GM11168 (cell line): ENCODE results near the gene SELE.
"Not testable (repeated sequence)": the region's sequence is repeated elsewhere in the genome, so short reads cannot be mapped to it uniquely, and the experiment has no call there.

Experiments
- in situ Hi-C: fragments of 300-500 bp; cut with MboI; formaldehyde crosslinking; loops from one replicate; pipeline ENCODE4 v1.12.0; 2022; ENCODE audit warnings: low sequenced_read_pairs; ENCODE audit not compliant: unreplicated experiment

Gene SELE

DNA sequence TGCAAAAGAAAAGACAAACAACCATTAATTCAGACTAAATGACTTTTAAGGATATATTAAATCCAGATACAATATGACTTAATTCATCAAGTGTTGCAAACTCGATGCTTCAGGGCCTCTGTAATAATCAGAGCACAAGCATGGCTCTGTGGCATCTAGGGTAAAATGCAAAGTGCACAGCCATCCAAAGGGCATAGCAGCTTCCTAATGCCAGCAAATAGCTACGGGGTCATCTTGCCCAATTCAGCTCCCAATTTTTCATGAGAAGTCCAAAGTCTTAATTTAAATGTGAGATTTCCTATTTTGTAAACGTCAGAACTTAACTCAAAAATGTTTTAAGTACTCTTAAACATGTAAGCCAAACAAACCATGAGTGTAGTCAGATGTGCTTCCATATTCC is 7.9 kb downstream of the SELE start:
- in situ Hi-C loops: no loop called here

- in situ Hi-C loops: no loop called here
Measured at GRCh38 chr1:169724168-169724567, 9.7 kb downstream of the SELE start.

GRCh38 chr1:169723763-169724162 is 10.1 kb downstream of the SELE start:
- in situ Hi-C loops: no loop called here

GRCh38 chr1:169722779-169723178 is 11.1 kb downstream of the SELE start:
- in situ Hi-C loops: no loop called here

- in situ Hi-C loops: not testable (repeated sequence)
Measured at GRCh38 chr1:169715100-169715499, 18.8 kb downstream of the SELE start.

DNA sequence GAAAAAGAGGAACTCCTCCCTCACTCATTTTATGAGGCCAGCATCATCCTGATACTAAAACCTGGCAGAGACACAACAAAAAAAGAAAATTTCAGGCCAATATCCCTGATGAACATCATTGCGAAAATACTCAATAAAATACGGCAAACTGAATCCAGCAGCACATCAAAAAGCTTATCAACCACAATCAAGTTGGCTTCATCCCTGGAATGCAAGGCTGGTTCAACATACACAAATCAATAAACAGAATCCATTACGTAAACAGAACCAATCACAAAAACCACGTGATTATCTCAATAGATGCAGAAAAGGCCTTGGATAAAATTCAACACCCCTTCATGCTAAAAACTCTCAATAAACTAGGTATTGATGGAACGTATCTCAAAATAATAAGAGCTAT is 20.8 kb downstream of the SELE start:
- in situ Hi-C loops: loop anchor here (5.0 kb wide), 1 partner anchor 111 kb away; no protein-coding TSS in a partner anchor

DNA sequence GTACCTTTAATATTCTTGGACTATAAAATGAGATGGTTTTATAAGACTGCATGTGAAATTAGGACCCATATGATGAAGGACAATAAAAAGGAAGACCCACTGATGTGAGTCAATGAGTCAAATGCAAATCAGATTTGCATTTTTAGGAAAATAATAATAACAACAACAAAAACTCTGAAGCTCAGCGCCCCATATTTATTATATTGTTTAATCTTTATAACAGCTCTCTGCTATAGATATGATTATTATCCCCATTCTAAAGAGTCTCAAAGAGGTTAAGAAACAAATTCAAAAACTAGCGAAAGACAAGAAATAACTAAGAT is 21.6 kb downstream of the SELE start:
- in situ Hi-C loops: loop anchor here (5.0 kb wide), 1 partner anchor 110 kb away; no protein-coding TSS in a partner anchor

DNA sequence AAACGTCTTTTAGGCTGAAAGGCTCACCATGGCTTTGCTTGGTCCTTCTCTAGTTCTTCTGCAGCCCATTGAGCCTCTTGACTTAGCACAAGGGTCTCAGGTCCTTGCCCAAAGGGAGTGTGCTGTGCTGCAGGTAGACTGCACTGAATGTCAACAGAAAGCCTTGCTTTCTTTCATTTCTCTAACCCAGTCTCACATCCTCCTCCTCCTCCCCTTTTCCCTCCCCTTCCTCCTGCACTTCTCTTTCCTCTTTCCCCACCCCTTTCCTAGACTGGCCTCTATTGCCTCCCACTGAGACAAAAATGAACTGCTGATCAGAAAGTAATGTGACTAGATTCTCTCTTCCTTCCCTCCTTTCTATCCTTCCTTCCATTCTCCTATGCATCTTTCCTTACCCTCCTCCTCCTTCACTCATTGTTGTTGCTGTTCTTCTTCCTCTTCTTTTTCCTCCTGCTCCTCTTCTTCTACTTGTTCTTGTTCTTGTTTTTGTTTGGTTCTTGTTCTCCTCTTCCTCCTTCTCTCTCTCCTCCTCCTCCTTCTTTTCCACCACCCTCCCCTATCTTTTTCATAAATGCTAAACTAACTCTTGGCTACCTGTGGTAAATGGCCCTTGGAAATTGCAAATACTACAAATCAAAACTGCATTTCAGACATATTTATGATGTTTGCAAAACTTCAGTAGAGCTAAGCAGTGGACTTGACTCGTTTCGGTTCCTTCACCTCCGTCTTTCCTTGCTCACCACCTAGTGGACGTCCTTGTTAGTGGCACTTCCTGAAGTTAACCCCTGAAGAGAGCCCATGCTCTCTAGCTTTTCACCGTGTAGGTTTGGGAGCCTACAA is 22.2 kb downstream of the SELE start, which contains the start of gene SELL:
Gene SELL, minus strand, starts transcription at position 152 of the 840 bp plus-strand sequence. Its CDS starts 122 bp downstream, at position 30.
- in situ Hi-C loops: loop anchor here (5.0 kb wide), 1 partner anchor 109 kb away; no protein-coding TSS in a partner anchor

- in situ Hi-C loops: no loop called here
Measured at GRCh38 chr1:169708647-169709046, 25.2 kb downstream of the SELE start.

DNA sequence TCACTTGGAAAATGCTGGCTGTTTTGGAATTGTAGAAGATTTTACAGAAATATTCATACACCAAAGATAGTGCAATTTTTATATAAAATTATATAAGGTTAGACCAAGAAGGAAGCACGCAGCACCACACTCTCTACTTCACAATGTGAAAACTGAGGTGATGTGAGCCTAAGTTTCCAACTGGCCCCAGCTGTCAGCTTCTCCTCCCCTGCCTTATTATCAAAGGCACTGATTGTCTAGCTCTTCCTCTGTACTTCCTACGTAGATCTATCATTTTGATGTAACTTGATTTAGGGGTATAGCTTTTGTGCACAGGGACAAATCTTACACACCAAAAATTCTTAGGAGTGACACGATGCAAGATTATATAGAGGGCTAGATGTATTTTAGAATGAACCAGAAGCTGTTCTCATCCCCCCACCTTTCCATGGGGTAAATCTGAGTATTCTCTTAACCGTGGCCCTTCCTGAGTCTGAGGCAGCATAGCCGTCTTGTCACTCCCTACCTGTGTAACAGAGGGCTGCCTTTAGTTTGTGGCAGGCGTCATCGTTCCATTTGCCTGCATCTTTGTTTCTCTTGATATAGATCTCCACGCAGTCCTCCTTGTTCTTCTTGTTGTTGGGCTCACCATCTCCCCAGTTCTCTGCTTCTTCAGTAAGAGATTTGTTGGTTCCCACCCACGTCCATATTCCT is 25.8 kb downstream of the SELE start:
- in situ Hi-C loops: no loop called here

DNA sequence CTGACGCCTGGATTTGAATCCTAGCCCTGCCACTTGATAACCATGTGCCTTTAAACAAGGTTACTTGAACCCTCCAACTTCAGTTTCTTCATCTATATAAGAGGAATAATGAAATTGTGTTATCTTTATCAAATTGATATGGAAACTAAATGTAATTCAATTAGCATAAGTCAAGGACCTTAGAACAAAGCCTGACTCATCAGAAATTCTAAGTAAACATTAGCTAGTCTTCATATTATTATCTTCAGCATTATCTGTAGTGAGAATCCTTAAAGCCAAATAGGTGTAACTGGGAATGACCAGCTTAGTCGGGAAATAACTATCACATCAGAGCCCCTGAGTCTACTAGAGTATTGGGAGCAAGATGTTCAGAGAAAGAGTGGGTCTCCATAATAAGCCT is 29.1 kb downstream of the SELE start:
- in situ Hi-C loops: no loop called here

DNA sequence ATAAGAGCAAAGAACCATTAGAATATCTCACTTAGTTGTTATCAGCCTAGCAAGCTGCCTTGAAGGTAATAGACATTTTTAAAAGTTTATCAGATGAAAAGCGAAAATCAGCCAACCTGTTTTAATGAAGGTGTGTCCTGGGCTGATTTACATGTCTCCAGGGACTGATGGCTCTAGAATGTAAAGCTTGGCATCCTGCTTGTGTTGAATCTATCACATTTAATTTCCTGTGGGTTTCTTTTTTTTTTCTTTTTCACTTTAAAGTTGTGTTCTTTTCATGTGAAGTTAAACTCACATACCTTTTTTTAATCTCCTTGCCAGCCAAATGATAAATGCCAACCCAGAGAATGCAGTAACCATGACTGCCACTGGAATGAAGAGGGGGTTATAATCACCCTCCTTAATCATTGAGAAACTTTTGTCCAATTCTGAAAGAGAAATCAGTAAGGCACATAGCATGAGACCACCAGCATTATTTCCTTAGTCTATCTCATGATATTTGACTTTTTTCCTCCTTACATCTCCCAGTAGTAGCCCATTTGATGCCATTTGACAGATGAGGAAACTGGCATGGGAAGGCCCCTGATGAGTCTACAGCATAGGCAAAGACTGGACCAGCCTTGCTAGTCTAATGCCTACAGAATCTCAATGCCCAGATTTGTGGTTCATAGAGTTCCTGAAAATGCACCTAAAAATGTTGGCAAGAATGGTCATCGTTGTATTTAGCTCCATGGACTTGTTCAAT is 32.4 kb downstream of the SELE start:
- in situ Hi-C loops: no loop called here

- in situ Hi-C loops: no loop called here
Measured at GRCh38 chr1:169699707-169700106, 34.2 kb downstream of the SELE start.

- in situ Hi-C loops: no loop called here
Measured at GRCh38 chr1:169698976-169699375, 34.9 kb downstream of the SELE start.

DNA sequence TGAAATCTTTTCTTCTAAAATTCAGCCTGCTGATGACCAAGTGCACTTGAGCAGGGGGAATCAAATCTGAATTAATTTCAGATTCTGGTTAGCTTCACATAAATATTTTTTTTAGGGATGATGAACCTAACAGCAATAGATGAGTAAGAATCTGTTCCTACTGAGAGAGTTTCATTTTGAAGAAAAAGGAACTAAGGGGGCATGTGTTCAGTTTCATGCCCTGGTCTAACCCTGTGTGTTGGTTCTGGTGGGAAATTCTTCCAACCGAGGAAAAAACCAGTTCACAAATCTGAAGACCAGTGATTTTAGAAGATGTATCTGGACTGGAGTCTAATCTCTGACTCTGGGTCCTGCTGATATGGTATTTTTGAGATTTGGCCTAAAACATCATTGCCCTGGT is 36.1 kb downstream of the SELE start:
- in situ Hi-C loops: no loop called here

DNA sequence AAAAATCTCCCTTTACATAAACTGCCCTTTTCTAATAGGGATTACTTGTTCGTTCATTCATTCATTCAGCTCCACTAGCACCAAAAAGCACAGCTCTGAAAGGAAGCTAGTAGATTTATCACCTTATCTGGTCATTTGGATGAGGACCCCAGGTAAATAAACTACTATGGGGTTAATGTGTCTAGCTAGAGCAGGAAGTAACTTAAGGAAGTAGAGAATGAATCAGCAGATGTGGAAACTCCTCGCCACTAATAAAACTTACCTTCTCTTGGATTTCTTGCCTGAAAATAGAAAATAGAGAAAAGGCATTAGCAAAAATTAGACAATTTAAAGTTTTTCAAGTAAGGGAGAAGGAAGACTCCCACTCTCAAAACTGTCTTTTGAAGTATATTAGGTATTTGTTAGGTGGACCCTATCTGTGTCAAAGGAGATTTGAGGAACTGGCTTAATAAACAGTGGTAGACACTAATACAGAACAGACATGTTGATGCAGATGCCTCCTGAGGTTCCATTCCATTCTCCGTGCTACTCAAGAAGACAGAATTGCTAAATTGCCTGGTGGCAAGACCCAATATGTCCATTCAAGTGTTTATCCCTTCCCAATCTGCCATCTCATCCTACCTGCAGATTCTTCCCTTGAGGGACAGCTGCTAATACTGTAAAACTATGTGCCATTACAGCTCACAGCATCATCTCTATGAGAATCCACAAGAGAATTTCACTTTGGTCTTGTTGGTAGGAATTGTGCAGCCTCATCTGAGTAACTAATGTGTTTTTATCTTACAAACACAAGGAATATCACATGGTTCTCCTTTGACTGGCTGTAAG is 37.4 kb downstream of the SELE start:
- in situ Hi-C loops: no loop called here

DNA sequence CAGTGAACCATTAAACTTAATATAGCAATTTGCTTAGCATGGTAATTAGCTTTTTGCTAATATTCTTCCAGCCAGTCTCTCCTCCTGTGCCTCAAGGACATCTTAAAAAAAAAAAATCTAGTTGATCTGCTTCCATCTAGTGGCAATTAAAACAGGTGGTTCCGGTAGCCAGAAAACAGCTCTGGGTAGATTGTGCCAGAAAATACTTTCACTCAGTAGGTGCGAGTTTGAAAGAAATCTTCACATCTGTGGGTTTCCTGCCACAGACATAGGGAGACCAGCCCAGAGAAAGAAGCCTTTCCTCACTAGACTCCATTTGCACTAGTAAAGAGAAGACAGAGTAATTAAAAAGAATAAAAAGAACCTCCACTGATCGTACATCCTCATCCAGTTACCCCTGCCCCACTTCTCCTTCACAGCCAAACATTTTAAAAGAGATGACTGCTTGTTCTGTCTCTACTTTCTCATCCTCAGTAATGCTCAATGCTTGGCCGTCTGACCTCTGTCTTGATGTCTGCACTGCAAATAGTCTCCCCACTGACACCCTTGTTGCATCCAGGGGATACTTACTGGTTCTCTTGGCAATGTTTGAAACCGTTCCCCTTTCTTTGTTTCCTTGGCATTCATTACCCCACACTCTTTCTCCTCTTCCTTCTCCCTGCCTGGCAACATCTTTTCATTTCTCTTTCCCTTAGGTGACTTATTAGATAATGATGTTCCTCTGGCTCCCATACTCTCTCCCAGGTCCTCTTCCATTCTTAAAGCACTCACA is 39.4 kb downstream of the SELE start:
- in situ Hi-C loops: no loop called here

- in situ Hi-C loops: no loop called here
Measured at GRCh38 chr1:169692756-169693460, 41.0 kb downstream of the SELE start.

- in situ Hi-C loops: no loop called here
Measured at GRCh38 chr1:169690489-169690888, 43.4 kb downstream of the SELE start.
